PFSK-1 (cell line): ENCODE measurements around the gene NFAM1.

Experiments used
- FOXP2 ChIP-seq: optimal IDR thresholded peaks from 2 replicates; pipeline ENCODE3; 2011; ENCODE audit warnings: borderline replicate concordance, control low read depth, inconsistent platforms; ENCODE audit not compliant: insufficient read depth; ENCODE audit errors: extremely low read length, extremely low read depth
- POLR2AphosphoS5 ChIP-seq: IDR thresholded peaks from 2 replicates; pipeline ENCODE4 v1.6.1; 2012; ENCODE audit warnings: low read depth, mild to moderate bottlenecking, control low read depth, low read length, moderate library complexity
- TAF1 ChIP-seq: IDR thresholded peaks from 2 replicates; pipeline ENCODE4 v1.6.1; 2012; ENCODE audit warnings: low read length, control low read depth, borderline replicate concordance; ENCODE audit not compliant: insufficient read depth

GRCh38 chr22:42414021-42414420 lies 18.2 kb downstream of the NFAM1 start:
- TF ChIP-seq POLR2AphosphoS5: no peak
- TF ChIP-seq TAF1: no peak
- no peak for TF ChIP-seq FOXP2
